Measurements from ENCODE around the gene SLC2A5. TPM values are rescaled to one million over a fixed set of nuclear protein-coding genes. Genes with fewer than 3 reads are reported as not detected.

Gene SLC2A5
- total and polyA plus RNA-seq, 9 of the 15 experiments (the other 6 are each of a cell fraction or from before 2014, with no cell fraction given), result 0.08 TPM; not detected in 8

- ATAC-seq (no peak), DNase-seq (ENCODE audit: extremely low read depth in 1 of 4, low spot score in 3 of 4) (no peak), FAIRE-seq (no peak)
- Histone ChIP-seq H3K27ac (ENCODE audit: extremely low read depth, low read depth, low read length) (no peak overlapping the region), H3K9me3 (replicated peaks; ENCODE audit: control insufficient read depth, insufficient read depth, low read depth, low read length) (no peaks in the 10 kb centered on the region), H2AFZ (ENCODE audit: low read depth, low read length) (no peak overlapping the region), H3K4me1 (replicated peaks in 1 of 2; ENCODE audit: control insufficient read depth in 2 of 2, insufficient read depth in 2 of 2, low read length in 2 of 2) (peaks cover 0 to 4% of the 10 kb centered on the region in 2 experiments; a peak in 2 of 5 replicates), H3K4me2 (ENCODE audit: insufficient read depth, low read length) (no peak overlapping the region), H3K9ac (ENCODE audit: insufficient read depth in 1 of 2, low read depth in 2 of 2, low read length in 2 of 2) (no peak overlapping the region), H4K20me1 (replicated peaks; ENCODE audit: control insufficient read depth, insufficient read depth, low read length) (peaks cover 5% of the 10 kb centered on the region; the same call in 1 of the 2 replicates), H3K36me3 (ENCODE audit: control insufficient read depth, insufficient read depth, low read length) (no peaks in the 10 kb centered on the region), H3K79me2 (ENCODE audit: control insufficient read depth, insufficient read depth, low read length) (no peaks in the 10 kb centered on the region), H3K4me3 (no peak overlapping the region), H3K27me3 (ENCODE audit: control insufficient read depth in 2 of 2, insufficient read depth in 2 of 2, low read length in 2 of 2) (peaks cover 19 to 58% of the 10 kb centered on the region in 2 experiments), H3K9me1 (ENCODE audit: control insufficient read depth, insufficient read depth, low read length) (no peaks in the 10 kb centered on the region)
- no peak for TF ChIP-seq RFX5 (IDR thresholded peaks at IDR 0.05; ENCODE audit: low read depth, low read length)
- peak; percentile 59; the same call in 1 of the 2 replicates for TF ChIP-seq ESRRA (IDR thresholded peaks at IDR 0.05; ENCODE audit: borderline replicate concordance, low read depth)
- no peak for TF ChIP-seq SIN3A (IDR thresholded peaks at IDR 0.05; ENCODE audit: borderline replicate concordance in 2 of 2, control insufficient read depth in 1 of 2, low read depth in 2 of 2, low read length in 2 of 2)
- TF ChIP-seq ZNF263 (CRISPR knock-in tag; IDR thresholded peaks at IDR 0.05; ENCODE audit: borderline replicate concordance), result no peak
- in situ Hi-C loops (cut with MboI) (no loop called here), intact Hi-C loops (cut with micrococcal nuclease) (no loop called here)
- CTCF ChIA-PET (ENCODE audit: low intra/inter-chr PET ratio), result interaction anchor here (0.6 kb wide), 1 partner anchor 389 kb away, joined by 3 read pairs; no protein-coding TSS in a partner anchor
- POLR2A ChIA-PET, result interaction anchor here (0.7 kb wide), 1 partner anchor 506 kb away, joined by 3 read pairs; no protein-coding TSS in a partner anchor
- no TSS peak for BruUV-seq (replicated peaks)
- 2% methylated on average over 7 of the region's 7 CpGs for WGBS (ENCODE audit: insufficient coverage, low coverage, missing lambda C conversion rate)
Measured at GRCh38 chr1:9065213-9065751, 4.2 kb downstream of the SLC2A5 start.

DNA sequence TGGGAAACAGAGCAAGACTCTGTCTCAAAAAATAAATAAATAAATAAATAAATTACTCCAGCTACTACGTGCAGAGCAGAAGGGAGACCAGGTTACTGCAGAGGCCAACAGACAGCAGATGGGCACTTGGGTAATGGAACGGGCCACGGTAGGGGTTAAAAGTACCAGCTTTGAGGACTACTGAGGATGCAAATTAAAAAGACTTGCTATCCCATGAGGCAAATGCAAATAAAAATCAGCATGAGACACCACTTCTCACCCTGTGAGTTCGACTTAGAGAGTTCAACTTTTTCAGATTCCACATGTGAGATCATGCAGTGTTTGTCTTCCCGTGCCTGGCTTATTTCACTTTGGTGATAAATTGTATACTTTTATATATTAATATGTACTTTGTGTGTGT lies 6.6 kb downstream of the SLC2A5 start:
- Histone ChIP-seq H3K4me1 (replicated peaks in 1 of 2; ENCODE audit: control insufficient read depth in 2 of 2, insufficient read depth in 2 of 2, low read length in 2 of 2) (peaks cover 0 to 4% of the 10 kb centered on the region in 2 experiments; a peak in 2 of 5 replicates), H2AFZ (ENCODE audit: low read depth, low read length) (no peak overlapping the region), H3K36me3 (ENCODE audit: control insufficient read depth, insufficient read depth, low read length) (no peaks in the 10 kb centered on the region), H3K9me3 (replicated peaks; ENCODE audit: control insufficient read depth, insufficient read depth, low read depth, low read length) (no peaks in the 10 kb centered on the region), H3K79me2 (ENCODE audit: control insufficient read depth, insufficient read depth, low read length) (no peaks in the 10 kb centered on the region), H3K4me2 (ENCODE audit: insufficient read depth, low read length) (no peak overlapping the region), H3K27ac (ENCODE audit: extremely low read depth, low read depth, low read length) (no peak overlapping the region), H3K9me1 (ENCODE audit: control insufficient read depth, insufficient read depth, low read length) (no peaks in the 10 kb centered on the region), H3K9ac (ENCODE audit: insufficient read depth in 1 of 2, low read depth in 2 of 2, low read length in 2 of 2) (no peak overlapping the region), H3K4me3 (no peak overlapping the region), H4K20me1 (replicated peaks; ENCODE audit: control insufficient read depth, insufficient read depth, low read length) (peaks cover 5% of the 10 kb centered on the region; the same call in 1 of the 2 replicates), H3K27me3 (ENCODE audit: control insufficient read depth in 2 of 2, insufficient read depth in 2 of 2, low read length in 2 of 2) (peaks cover 19 to 57% of the 10 kb centered on the region in 2 experiments)
- ChIA-PET POLR2A (interaction anchor here (1.1 to 1.2 kb wide), 2 partner anchors 14 to 180 kb away, joined by 3 read pairs; no protein-coding TSS in a partner anchor), CTCF (ENCODE audit: low intra/inter-chr PET ratio) (no interaction called here)
- intact Hi-C loops (cut with micrococcal nuclease), result no loop called here
- BruUV-seq (replicated peaks), result no TSS peak
- FAIRE-seq, result no peak
- in situ Hi-C loops (cut with MboI), result no loop called here
- no peak for ATAC-seq
- DNase-seq (ENCODE audit: extremely low read depth in 1 of 4, low spot score in 3 of 4), result no peak
- WGBS (ENCODE audit: insufficient coverage, low coverage, missing lambda C conversion rate), result 3% methylated on average over 5 of the region's 5 CpGs
- TF ChIP-seq FOXA3 (CRISPR knock-in tag; conservative IDR thresholded peaks at IDR 0.05 in 1 of 2, IDR thresholded peaks at IDR 0.05 in 1 of 2), result no peak
- no peak for TF ChIP-seq TCF7L2 (IDR thresholded peaks at IDR 0.05; ENCODE audit: low read depth, low read length)
- TF ChIP-seq NONO (IDR thresholded peaks at IDR 0.05; ENCODE audit: low read depth in 2 of 2, low read length in 1 of 2), result no peak
- TF ChIP-seq ZNF830 (CRISPR knock-in tag; IDR thresholded peaks at IDR 0.05), result no peak
- no peak for TF ChIP-seq ZNF707 (CRISPR knock-in tag; conservative IDR thresholded peaks at IDR 0.05)
- TF ChIP-seq RAD21 (CRISPR knock-in tag; conservative IDR thresholded peaks at IDR 0.05 in 1 of 2, IDR thresholded peaks at IDR 0.05 in 1 of 2), result no peak
- TF ChIP-seq MAFF (IDR thresholded peaks at IDR 0.05; ENCODE audit: low read length), result no peak
- no peak for TF ChIP-seq SLC30A9 (CRISPR knock-in tag; IDR thresholded peaks at IDR 0.05)
- no peak for TF ChIP-seq PCBP1 (IDR thresholded peaks at IDR 0.05; ENCODE audit: low read depth, low read length, poor library complexity, severe bottlenecking)
- no peak for TF ChIP-seq MYBL2 (IDR thresholded peaks at IDR 0.05; ENCODE audit: low read depth)
- no peak for TF ChIP-seq MYBL2 (CRISPR knock-in tag; IDR thresholded peaks at IDR 0.05; ENCODE audit: borderline replicate concordance)
- no peak for TF ChIP-seq ZNF174 (CRISPR knock-in tag; IDR thresholded peaks at IDR 0.05)
- no peak for TF ChIP-seq ZFPM2 (CRISPR knock-in tag; IDR thresholded peaks at IDR 0.05)
